GM12872 (cell line): ENCODE results near the gene ZBED4.

ENCODE experiments used
- TF ChIP-seq, protein P1 (sequence below): IDR thresholded peaks from 3 replicates; pipeline ENCODE4 v1.5.1; 2011; ENCODE audit warnings: low read depth, mild to moderate bottlenecking, low read length, moderate library complexity; ENCODE audit not compliant: insufficient read depth

Gene ZBED4

GRCh38 chr22:49848690-49849160 lies 4.9 kb upstream of the ZBED4 start:
- TF ChIP-seq, protein P1, sequence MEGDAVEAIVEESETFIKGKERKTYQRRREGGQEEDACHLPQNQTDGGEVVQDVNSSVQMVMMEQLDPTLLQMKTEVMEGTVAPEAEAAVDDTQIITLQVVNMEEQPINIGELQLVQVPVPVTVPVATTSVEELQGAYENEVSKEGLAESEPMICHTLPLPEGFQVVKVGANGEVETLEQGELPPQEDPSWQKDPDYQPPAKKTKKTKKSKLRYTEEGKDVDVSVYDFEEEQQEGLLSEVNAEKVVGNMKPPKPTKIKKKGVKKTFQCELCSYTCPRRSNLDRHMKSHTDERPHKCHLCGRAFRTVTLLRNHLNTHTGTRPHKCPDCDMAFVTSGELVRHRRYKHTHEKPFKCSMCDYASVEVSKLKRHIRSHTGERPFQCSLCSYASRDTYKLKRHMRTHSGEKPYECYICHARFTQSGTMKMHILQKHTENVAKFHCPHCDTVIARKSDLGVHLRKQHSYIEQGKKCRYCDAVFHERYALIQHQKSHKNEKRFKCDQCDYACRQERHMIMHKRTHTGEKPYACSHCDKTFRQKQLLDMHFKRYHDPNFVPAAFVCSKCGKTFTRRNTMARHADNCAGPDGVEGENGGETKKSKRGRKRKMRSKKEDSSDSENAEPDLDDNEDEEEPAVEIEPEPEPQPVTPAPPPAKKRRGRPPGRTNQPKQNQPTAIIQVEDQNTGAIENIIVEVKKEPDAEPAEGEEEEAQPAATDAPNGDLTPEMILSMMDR: no peak

DNA sequence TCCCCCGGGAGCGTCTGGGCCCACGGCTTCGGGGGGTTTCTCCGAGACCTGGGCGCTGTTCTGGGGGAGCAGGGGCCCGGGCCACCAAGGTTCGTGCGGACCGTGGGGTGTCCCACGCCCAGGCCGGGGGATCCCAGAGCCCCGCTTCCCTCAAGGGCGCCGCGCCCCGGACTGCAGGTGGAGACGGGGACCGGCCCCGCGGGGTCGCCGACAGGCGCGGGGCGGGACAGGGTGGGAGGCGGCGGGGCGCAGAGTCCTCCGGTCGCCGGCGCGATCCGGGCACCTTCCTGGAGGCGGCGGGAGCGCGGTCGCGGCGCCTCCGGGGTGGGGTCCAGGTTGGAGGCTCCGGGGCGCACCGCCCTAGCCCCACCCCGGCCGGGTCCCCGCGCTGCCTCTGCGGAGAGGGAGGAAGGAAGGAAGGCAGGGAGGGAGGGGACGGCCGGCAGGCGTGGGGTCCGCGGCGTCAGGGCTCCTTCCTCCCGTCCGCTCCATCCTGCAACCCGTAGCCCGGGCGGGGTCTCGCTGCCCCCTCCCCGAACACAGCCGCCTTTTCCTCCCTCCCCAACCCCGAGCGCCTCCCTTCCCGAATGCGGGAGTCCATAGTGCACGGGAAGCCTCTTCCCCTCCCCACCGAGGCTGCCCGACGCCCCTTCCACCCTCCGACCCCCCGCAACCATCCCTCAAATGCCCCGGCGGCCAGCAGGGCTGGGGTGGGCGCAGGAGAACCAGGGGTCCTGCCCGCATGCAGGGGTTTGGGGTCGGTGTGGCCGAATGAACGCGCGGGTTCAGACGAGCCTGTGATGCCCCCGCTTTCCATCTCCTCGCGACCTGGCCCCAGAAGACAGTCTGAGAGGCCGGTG lies 4.3 kb upstream of the ZBED4 start:
- TF ChIP-seq, protein P1: no peak

GRCh38 chr22:49850021-49850911 lies 3.4 kb upstream of the ZBED4 start:
- TF ChIP-seq, protein P1: no peak

DNA sequence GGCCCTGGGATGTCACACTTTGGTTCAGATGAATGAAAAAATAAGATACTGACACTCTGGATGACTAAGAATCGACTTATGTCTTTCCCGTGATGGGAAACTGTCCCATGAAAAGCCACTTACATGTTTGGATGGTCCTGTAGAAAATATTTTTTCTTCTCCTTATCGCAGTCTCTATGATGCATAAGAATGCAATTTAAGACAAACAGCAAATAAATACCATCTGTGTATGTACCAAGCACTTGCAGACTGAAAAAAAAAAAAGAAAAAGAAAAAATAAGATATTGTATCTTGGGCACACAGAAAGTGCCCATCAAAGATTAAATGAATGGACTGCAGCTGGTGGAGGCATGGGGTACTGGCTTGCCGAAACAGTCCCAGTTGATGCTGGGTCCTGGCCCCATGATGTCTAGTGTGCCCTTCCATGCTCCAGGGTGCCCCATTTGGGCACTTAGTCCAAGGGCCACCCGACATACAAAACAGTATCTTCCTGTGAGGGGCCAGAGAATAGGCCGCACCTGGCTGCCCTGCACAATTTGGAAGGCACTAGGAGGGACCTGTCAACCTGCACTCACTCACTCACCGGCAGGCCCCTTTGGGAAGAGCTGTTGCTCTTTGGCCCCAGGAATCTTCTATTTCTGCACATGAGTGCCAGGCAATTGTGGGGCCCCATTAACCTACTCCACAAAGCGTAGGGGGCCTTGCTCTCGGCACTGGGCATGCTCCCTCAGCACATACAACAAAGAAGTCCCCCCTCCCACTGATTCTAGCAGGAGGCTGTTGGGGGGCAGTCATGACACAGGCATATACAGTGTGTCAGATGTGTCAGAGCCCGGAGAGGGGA lies 2.5 kb upstream of the ZBED4 start:
- TF ChIP-seq, protein P1: no peak

DNA sequence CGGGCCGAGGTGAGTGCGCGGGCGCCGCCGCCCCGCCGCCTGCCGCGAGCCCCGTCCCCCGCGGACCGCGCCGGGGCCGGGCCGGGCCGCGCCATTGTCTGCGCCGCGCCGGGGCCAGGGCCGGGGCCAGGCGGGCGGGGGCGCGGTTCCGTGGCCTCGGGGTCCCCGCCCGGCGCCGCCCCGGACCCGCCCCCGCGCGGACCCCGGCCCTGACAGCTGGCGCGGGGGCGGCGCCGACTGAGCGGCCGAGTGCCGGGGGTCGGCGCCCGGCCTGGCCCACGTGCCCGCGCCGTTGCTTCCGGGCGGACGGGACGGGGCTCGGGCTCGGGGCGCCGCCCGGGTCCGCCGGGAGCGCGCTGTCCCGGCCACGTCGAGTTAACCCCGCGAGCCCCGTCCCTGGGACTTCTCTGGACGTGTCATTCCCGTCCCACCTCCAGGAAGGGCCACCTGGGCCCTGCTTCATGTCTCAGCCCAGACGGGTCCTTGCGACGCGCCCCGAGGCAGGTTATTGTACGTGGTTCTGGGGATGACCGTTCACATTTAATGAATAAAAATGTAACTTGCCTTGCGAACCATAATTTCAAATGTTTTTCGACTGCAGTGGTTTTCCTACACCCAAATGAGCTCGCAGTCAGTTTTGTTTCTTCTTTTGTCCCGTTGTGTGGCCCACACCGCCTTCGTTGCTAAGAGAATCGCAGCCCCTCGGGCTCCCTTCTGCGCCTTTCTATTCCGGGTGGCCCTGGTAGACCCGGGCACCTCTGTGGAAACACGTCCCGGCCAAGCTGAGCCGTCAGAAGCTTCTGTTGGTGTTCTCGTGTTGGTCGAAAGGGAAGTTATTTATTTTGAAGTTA lies 562 bp downstream of the ZBED4 start:
- TF ChIP-seq, protein P1: no peak

DNA sequence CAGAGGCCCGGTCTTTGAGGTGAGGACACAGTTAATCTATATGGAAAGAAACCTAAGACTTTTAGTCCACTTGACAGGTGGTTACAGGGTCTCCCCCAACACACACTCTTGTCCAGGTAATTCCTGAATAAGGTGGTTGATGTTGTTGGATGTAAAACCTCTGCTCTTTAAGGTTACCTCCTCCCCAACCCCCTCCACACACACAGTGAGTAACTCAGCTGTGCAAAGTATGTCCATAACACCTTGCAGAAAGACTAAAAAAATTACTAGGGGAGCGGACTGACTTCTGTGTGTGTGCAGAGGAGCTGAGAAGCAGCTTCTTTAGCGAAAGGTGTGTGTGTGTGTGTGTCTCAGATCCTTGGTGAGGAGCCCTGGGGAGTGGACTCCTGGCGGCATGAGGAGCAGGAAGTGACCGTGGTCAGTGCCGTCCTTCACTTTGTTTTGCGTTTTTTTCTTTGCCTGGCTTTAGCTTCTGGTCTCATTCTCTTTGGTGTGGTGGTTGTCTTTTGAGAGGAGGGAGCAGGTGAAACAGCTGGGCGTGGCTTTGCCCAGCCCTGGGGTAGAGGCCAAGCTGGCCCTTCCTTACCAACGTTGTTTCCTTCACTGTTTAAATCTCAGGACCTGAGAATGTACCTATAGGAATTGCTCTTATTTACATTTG lies 1.7 kb downstream of the ZBED4 start:
- TF ChIP-seq, protein P1: no peak
